Erythroblast (primary cell): ENCODE results near the gene RFPL4A.

Experiments used
- GATA1 ChIP-seq: IDR thresholded peaks from 2 replicates; pipeline ENCODE4 v1.6.1; 2011; ENCODE audit warnings: low read depth, mild to moderate bottlenecking, control low read depth, low read length, moderate library complexity
- POLR2A ChIP-seq: IDR thresholded peaks from 2 replicates; pipeline ENCODE4 v1.6.1; 2011; ENCODE audit warnings: mild to moderate bottlenecking, low read length

DNA sequence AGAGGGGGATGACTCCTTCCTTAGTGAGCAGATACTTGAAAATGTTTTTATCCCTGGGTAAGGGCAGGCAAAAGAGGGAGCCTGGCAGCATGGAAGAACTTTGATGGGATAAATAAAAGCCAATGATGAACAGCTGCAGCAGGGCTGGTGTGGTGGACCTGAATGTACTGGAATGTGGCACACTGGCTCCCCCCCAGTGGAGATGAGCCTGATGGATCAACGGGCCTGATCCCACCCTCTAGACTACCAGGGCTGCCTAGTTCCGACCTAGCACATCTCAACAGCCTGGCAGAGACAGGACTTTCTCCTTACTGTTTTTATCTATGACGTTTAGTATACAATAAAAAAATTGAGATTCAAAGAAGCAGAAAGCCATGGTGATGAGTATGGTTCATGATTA, 52.4 kb downstream of the RFPL4A start:
- TF ChIP-seq POLR2A (no peak), GATA1 (no peak)
